Measurements from ENCODE around the gene STUB1.
A peak's percentile ranks its signal among the peaks of the same experiment; 100 is the strongest.
"Not testable (repeated sequence)": the region's sequence is repeated elsewhere in the genome, so short reads cannot be mapped to it uniquely, and the experiment has no call there.

Gene STUB1

GRCh38 chr16:711084-711483 lies 30.9 kb downstream of the STUB1 start:
- H3K4me2 ChIP-seq (ENCODE audit: low read length) = no peak overlapping the region
- peaks cover 16% of the 10 kb centered on the region for H3K27me3 ChIP-seq (ENCODE audit: insufficient read depth, low read length)

GRCh38 chr16:711548-712320 lies 31.5 kb downstream of the STUB1 start:
- Histone ChIP-seq H3K27ac (ENCODE audit: low read depth, low read length, poor library complexity, severe bottlenecking) (no peak overlapping the region), H3K4me2 (ENCODE audit: low read length) (no peak overlapping the region)

More at GRCh38 chr16:711084-711483, 30.9 kb downstream of the STUB1 start:
- no peaks in the 10 kb centered on the region for H3K79me2 ChIP-seq (ENCODE audit: insufficient read depth, low read length)
- no peaks in the 10 kb centered on the region for H3K9me3 ChIP-seq (ENCODE audit: low read length)
- no peaks in the 10 kb centered on the region for H3F3A ChIP-seq (ENCODE audit: insufficient read depth, low read length)
- H3K9ac ChIP-seq (ENCODE audit: low read length) = no peak overlapping the region
- no peaks in the 10 kb centered on the region for H3K9me2 ChIP-seq (ENCODE audit: low read depth, low read length)
- TF ChIP-seq, protein P1, sequence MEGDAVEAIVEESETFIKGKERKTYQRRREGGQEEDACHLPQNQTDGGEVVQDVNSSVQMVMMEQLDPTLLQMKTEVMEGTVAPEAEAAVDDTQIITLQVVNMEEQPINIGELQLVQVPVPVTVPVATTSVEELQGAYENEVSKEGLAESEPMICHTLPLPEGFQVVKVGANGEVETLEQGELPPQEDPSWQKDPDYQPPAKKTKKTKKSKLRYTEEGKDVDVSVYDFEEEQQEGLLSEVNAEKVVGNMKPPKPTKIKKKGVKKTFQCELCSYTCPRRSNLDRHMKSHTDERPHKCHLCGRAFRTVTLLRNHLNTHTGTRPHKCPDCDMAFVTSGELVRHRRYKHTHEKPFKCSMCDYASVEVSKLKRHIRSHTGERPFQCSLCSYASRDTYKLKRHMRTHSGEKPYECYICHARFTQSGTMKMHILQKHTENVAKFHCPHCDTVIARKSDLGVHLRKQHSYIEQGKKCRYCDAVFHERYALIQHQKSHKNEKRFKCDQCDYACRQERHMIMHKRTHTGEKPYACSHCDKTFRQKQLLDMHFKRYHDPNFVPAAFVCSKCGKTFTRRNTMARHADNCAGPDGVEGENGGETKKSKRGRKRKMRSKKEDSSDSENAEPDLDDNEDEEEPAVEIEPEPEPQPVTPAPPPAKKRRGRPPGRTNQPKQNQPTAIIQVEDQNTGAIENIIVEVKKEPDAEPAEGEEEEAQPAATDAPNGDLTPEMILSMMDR (IDR thresholded peaks at IDR 0.05; ENCODE audit: low read length) = no peak
- TF ChIP-seq EZH2 (IDR thresholded peaks at IDR 0.05; ENCODE audit: borderline replicate concordance, low read length) = no peak
- H2AFZ ChIP-seq (ENCODE audit: low read length) = no peak overlapping the region
- no peak overlapping the region for H3K4me3 ChIP-seq (ENCODE audit: low read depth, low read length, poor library complexity, severe bottlenecking)
- no peaks in the 10 kb centered on the region for H4K20me1 ChIP-seq (ENCODE audit: insufficient read depth, low read length)
- no peaks in the 10 kb centered on the region for H3K36me3 ChIP-seq (ENCODE audit: insufficient read depth, low read length)
- H3K27ac ChIP-seq (ENCODE audit: low read depth, low read length, poor library complexity, severe bottlenecking) = no peak overlapping the region
- H3K4me1 ChIP-seq (ENCODE audit: insufficient read depth, low read length, severe bottlenecking) = peaks cover 11% of the 10 kb centered on the region

DNA sequence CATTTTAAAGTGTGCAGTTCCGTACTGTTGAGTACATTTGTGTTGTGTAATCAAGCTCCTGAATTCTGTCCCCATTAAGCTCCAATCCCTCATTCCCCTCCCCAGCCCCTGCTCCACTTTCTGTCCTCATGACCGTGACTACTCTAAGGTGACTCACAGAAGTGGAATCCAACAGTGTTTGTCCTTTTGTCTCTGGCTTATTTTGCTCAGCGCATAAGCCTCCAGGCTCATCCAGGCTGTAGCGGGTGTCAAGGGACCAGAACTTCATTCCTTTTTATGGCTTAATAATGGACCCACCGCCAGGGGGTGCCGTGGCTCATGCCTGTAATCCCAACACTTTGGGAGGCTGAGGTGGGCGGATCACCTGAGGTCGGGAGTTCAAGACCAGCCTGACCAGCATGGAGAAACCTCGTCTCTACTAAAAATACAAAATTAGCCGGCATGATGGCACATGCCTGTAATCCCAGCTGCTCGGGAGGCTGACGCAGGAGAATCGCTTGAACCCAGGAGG lies 32.6 kb downstream of the STUB1 start:
- not testable (repeated sequence) for H3K9ac ChIP-seq (ENCODE audit: low read length); H3K27ac ChIP-seq (ENCODE audit: low read depth, low read length, poor library complexity, severe bottlenecking); H3K9me2 ChIP-seq (ENCODE audit: low read depth, low read length); H3K79me2 ChIP-seq (ENCODE audit: insufficient read depth, low read length); H4K20me1 ChIP-seq (ENCODE audit: insufficient read depth, low read length); H3K4me2 ChIP-seq (ENCODE audit: low read length); H2AFZ ChIP-seq (ENCODE audit: low read length); H3K9me3 ChIP-seq (ENCODE audit: low read length); H3F3A ChIP-seq (ENCODE audit: insufficient read depth, low read length); H3K4me3 ChIP-seq (ENCODE audit: low read depth, low read length, poor library complexity, severe bottlenecking); H3K36me3 ChIP-seq (ENCODE audit: insufficient read depth, low read length)
- Histone ChIP-seq H3K27me3 (ENCODE audit: insufficient read depth, low read length) (peaks cover 22% of the 10 kb centered on the region), H3K4me1 (ENCODE audit: insufficient read depth, low read length, severe bottlenecking) (peaks cover 15% of the 10 kb centered on the region)
- TF ChIP-seq, protein P1 (IDR thresholded peaks at IDR 0.05; ENCODE audit: low read length) = peak; percentile 35

More at GRCh38 chr16:711548-712320, 31.5 kb downstream of the STUB1 start:
- H4K20me1 ChIP-seq (ENCODE audit: insufficient read depth, low read length) = no peaks in the 10 kb centered on the region
- no peak overlapping the region for H3K4me3 ChIP-seq (ENCODE audit: low read depth, low read length, poor library complexity, severe bottlenecking)
- H3K27me3 ChIP-seq (ENCODE audit: insufficient read depth, low read length) = peaks cover 22% of the 10 kb centered on the region
- H3K9ac ChIP-seq (ENCODE audit: low read length) = no peak overlapping the region
- no peaks in the 10 kb centered on the region for H3F3A ChIP-seq (ENCODE audit: insufficient read depth, low read length)
- peaks cover 15% of the 10 kb centered on the region for H3K4me1 ChIP-seq (ENCODE audit: insufficient read depth, low read length, severe bottlenecking)
- H2AFZ ChIP-seq (ENCODE audit: low read length) = no peak overlapping the region
- TF ChIP-seq, protein P1 (IDR thresholded peaks at IDR 0.05; ENCODE audit: low read length) = peak; percentile 79
- no peak for TF ChIP-seq EZH2 (IDR thresholded peaks at IDR 0.05; ENCODE audit: borderline replicate concordance, low read length)
- H3K9me3 ChIP-seq (ENCODE audit: low read length) = no peaks in the 10 kb centered on the region
- H3K9me2 ChIP-seq (ENCODE audit: low read depth, low read length) = no peaks in the 10 kb centered on the region
- H3K36me3 ChIP-seq (ENCODE audit: insufficient read depth, low read length) = no peaks in the 10 kb centered on the region
- H3K79me2 ChIP-seq (ENCODE audit: insufficient read depth, low read length) = no peaks in the 10 kb centered on the region

Measured in OCI-LY1 (cell line).